H1 (cell line): ENCODE data around the gene IGSF9. TPM values are rescaled to one million over a fixed set of nuclear protein-coding genes. Genes with fewer than 3 reads are reported as not detected.

ENCODE experiments used
- CTCF ChIA-PET: fragments of 300-600 bp; sonication (Branson Sonifier 250); formaldehyde crosslinking; loops from one replicate; lab custom pipeline; 2021; ENCODE audit not compliant: partially characterized antibody; lab: Charles Lee
- POLR2A ChIA-PET: fragments of 300-600 bp; sonication (Branson Sonifier 250); formaldehyde crosslinking; loops from one replicate; lab custom pipeline; 2021; ENCODE audit warnings: inconsistent platforms; ENCODE audit not compliant: partially characterized antibody; lab: Charles Lee
- DNase-seq, 2 experiments: peaks; one replicate each; pipeline versions ENCODE4 v3.0.0 to v3.0.0-alpha.2; 2010 to 2022; ENCODE audit warnings: low spot score in 2 of 2, low read depth in 1 of 2, mixed read lengths in 1 of 2
- FAIRE-seq: peaks from 2 replicates; lab custom pipeline; 2011; peaks lifted over from hg19 to GRCh38; lab: Jason Lieb, UNC
- H2AFZ ChIP-seq: 2 replicates; pipeline ENCODE4 v1.8.1; 2012; ENCODE audit warnings: low read length, inconsistent platforms
- H2AK5ac ChIP-seq: 2 replicates; pipeline ENCODE4 v1.6.1; 2013; ENCODE audit warnings: low read depth, low read length
- H2BK120ac ChIP-seq: replicated peaks from 2 replicates; pipeline ENCODE3; 2013; ENCODE audit warnings: low read depth, low read length, inconsistent platforms
- H2BK12ac ChIP-seq: 2 replicates; pipeline ENCODE4 v1.6.1; 2013; ENCODE audit warnings: low read depth, low read length
- H2BK15ac ChIP-seq: 2 replicates; pipeline ENCODE4 v1.6.1; 2013; ENCODE audit warnings: low read length
- H2BK20ac ChIP-seq: 2 replicates; pipeline ENCODE4 v1.6.1; 2013; ENCODE audit warnings: low read length
- H2BK5ac ChIP-seq: 2 replicates; pipeline ENCODE4 v1.6.1; 2013; ENCODE audit warnings: low read depth, low read length
- H3K14ac ChIP-seq: 2 replicates; pipeline ENCODE4 v1.6.1; 2013; ENCODE audit warnings: inconsistent platforms; ENCODE audit not compliant: insufficient read length
- H3K18ac ChIP-seq: 2 replicates; pipeline ENCODE4 v1.6.1; 2013; ENCODE audit warnings: low read length; ENCODE audit errors: extremely low read depth
- H3K23ac ChIP-seq: 2 replicates; pipeline ENCODE4 v1.6.1; 2013; ENCODE audit warnings: inconsistent platforms; ENCODE audit not compliant: insufficient read length
- H3K23me2 ChIP-seq: 2 replicates; pipeline ENCODE4 v1.6.1; 2013; ENCODE audit warnings: low read depth, low read length
- H3K27ac ChIP-seq: 2 replicates; pipeline ENCODE4 v1.6.1; 2011; ENCODE audit warnings: low read depth, low read length, inconsistent platforms
- H3K27me3 ChIP-seq, 4 experiments: replicated peaks in 1 of 4; 1 replicate in 1 of 4; 2 replicates in 3 of 4; pipeline versions ENCODE4 v1.6.1 to v1.8.1; 2011 to 2013; ENCODE audit warnings: low read length in 3 of 4, mild to moderate bottlenecking in 3 of 4, inconsistent platforms in 2 of 4, mixed read lengths in 2 of 4, moderate library complexity in 1 of 4; ENCODE audit not compliant: control insufficient read depth in 3 of 4, insufficient read depth in 3 of 4; ENCODE audit errors: extremely low read depth in 1 of 4
- H3K36me3 ChIP-seq, 4 experiments: 2 replicates each; pipeline versions ENCODE4 v1.6.1 to v1.8.1; 2011 to 2013; ENCODE audit warnings: mild to moderate bottlenecking in 4 of 4, low read length in 3 of 4, moderate library complexity in 2 of 4, control low read depth in 1 of 4, inconsistent platforms in 1 of 4; ENCODE audit not compliant: insufficient read depth in 4 of 4, control insufficient read depth in 2 of 4
- H3K4ac ChIP-seq: replicated peaks from 2 replicates; pipeline ENCODE3; 2013; ENCODE audit warnings: low read length, low read depth, mixed read lengths, inconsistent platforms; ENCODE audit not compliant: insufficient read length
- H3K4me1 ChIP-seq, 4 experiments: replicated peaks in 1 of 4; 1 replicate in 1 of 4; 2 replicates in 3 of 4; pipeline versions ENCODE4 v1.6.1 to v1.8.1; 2011 to 2013; ENCODE audit warnings: low read length in 3 of 4, inconsistent platforms in 2 of 4, mixed read lengths in 1 of 4; ENCODE audit not compliant: insufficient read depth in 4 of 4, control insufficient read depth in 3 of 4
- H3K4me2 ChIP-seq, 2 experiments: 2 replicates each; pipeline versions ENCODE4 v1.6.1 to v1.8.1; 2011 to 2013; ENCODE audit warnings: low read depth in 2 of 2, low read length in 2 of 2, control low read depth in 1 of 2, inconsistent platforms in 1 of 2, mild to moderate bottlenecking in 1 of 2; ENCODE audit not compliant: insufficient read depth in 1 of 2
- H3K4me3 ChIP-seq, 4 experiments: fragments of 200-600, 300-600 bp in 1 of 4; sonication (generic), shearing (Covaris generic), sonication (Bioruptor Twin) in 1 of 4; 2 replicates each; pipeline versions ENCODE4 v1.5.1 to v1.8.1; 2011 to 2016; ENCODE audit warnings: low read length in 4 of 4, low read depth in 3 of 4, control low read depth in 2 of 4, inconsistent platforms in 2 of 4, mild to moderate bottlenecking in 2 of 4, mixed read lengths in 1 of 4, moderate library complexity in 1 of 4; ENCODE audit not compliant: insufficient read depth in 2 of 4; ENCODE audit errors: extremely low read depth in 1 of 4
- H3K56ac ChIP-seq: replicated peaks from 2 replicates; pipeline ENCODE3; 2013; ENCODE audit warnings: low read depth, mild to moderate bottlenecking, mixed read lengths, low read length, inconsistent platforms; ENCODE audit not compliant: insufficient read length
- H3K79me1 ChIP-seq: 2 replicates; pipeline ENCODE4 v1.6.1; 2013; ENCODE audit warnings: low read depth, low read length, control low read depth
- H3K79me2 ChIP-seq, 2 experiments: 2 replicates each; pipeline versions ENCODE4 v1.6.1 to v1.8.1; 2012 to 2013; ENCODE audit warnings: low read length in 2 of 2, mild to moderate bottlenecking in 2 of 2, inconsistent platforms in 1 of 2; ENCODE audit not compliant: insufficient read depth in 2 of 2, control insufficient read depth in 1 of 2
- H3K9ac ChIP-seq, 4 experiments: replicated peaks in 1 of 4; 1 replicate in 1 of 4; 2 replicates in 3 of 4; pipeline versions ENCODE4 v1.6.1 to v1.8.1; 2011 to 2013; ENCODE audit warnings: low read depth in 3 of 4, low read length in 3 of 4, control low read depth in 2 of 4, mild to moderate bottlenecking in 2 of 4, moderate library complexity in 2 of 4, inconsistent platforms in 1 of 4; ENCODE audit errors: extremely low read depth in 1 of 4
- H3K9me3 ChIP-seq, 2 experiments: 2 replicates each; pipeline versions ENCODE4 v1.6.1 to v1.8.1; 2012 to 2013; ENCODE audit warnings: mild to moderate bottlenecking in 2 of 2, moderate library complexity in 2 of 2, control low read depth in 1 of 2, inconsistent platforms in 1 of 2, low read depth in 1 of 2, low read length in 1 of 2, mixed read lengths in 1 of 2; ENCODE audit not compliant: insufficient read depth in 2 of 2
- H4K20me1 ChIP-seq, 2 experiments: replicated peaks in 1 of 2; 2 replicates each; pipeline versions ENCODE3 to v1.8.1; 2011 to 2013; ENCODE audit warnings: inconsistent platforms in 2 of 2, low read length in 2 of 2, mild to moderate bottlenecking in 1 of 2; ENCODE audit not compliant: insufficient read depth in 2 of 2, control insufficient read depth in 1 of 2
- H4K5ac ChIP-seq: 2 replicates; pipeline ENCODE4 v1.6.1; 2013; ENCODE audit warnings: low read length, low read depth, mixed read lengths, inconsistent platforms; ENCODE audit not compliant: insufficient read length
- H4K8ac ChIP-seq: 2 replicates; pipeline ENCODE4 v1.8.0; 2013; ENCODE audit warnings: mild to moderate bottlenecking, moderate library complexity, low read length, inconsistent platforms; ENCODE audit not compliant: insufficient read depth; ENCODE audit errors: extremely low read depth
- H4K91ac ChIP-seq: replicated peaks from 2 replicates; pipeline ENCODE3; 2013; ENCODE audit warnings: low read length, mixed read lengths, inconsistent platforms; ENCODE audit not compliant: insufficient read length
- ATF2 ChIP-seq: IDR thresholded peaks from 2 replicates; pipeline ENCODE4 v1.6.1; 2012; ENCODE audit warnings: low read length, inconsistent platforms
- BCL11A ChIP-seq, 2 experiments: IDR thresholded peaks; one replicate each; pipeline ENCODE4 v1.6.1; 2011; ENCODE audit warnings: low read depth in 2 of 2, low read length in 2 of 2, mild to moderate bottlenecking in 2 of 2
- CEBPB ChIP-seq: IDR thresholded peaks from 2 replicates; pipeline ENCODE4 v1.6.1; 2012; ENCODE audit warnings: low read depth, low read length
- CHD2 ChIP-seq: IDR thresholded peaks from 2 replicates; pipeline ENCODE4 v1.6.1; 2012; ENCODE audit warnings: low read length, improper control_type of control experiment
- EGR1 ChIP-seq: IDR thresholded peaks from 2 replicates; pipeline ENCODE4 v1.6.1; 2011; ENCODE audit warnings: low read depth, low read length, borderline replicate concordance
- FOSL1 ChIP-seq: IDR thresholded peaks from 2 replicates; pipeline ENCODE4 v1.6.1; 2011; ENCODE audit warnings: mild to moderate bottlenecking, low read depth, low read length, moderate library complexity; ENCODE audit not compliant: insufficient read depth
- HDAC2 ChIP-seq, 2 experiments: fragments of 300-600 bp in 1 of 2; sonication (generic) in 1 of 2; IDR thresholded peaks; 2 replicates each; pipeline ENCODE4 v1.6.1; 2011 to 2012; ENCODE audit warnings: low read depth in 2 of 2, low read length in 2 of 2, mild to moderate bottlenecking in 2 of 2, moderate library complexity in 2 of 2, borderline replicate concordance in 1 of 2, inconsistent platforms in 1 of 2
- NRF1 ChIP-seq: IDR thresholded peaks from 2 replicates; pipeline ENCODE4 v1.6.1; 2011; ENCODE audit warnings: mild to moderate bottlenecking, low read depth, low read length, improper control_type of control experiment
- RBBP5 ChIP-seq: IDR thresholded peaks from 2 replicates; pipeline ENCODE4 v1.7.1; 2012; ENCODE audit warnings: low read depth, mild to moderate bottlenecking, inconsistent platforms, low read length, moderate library complexity, borderline replicate concordance
- SIX5 ChIP-seq: IDR thresholded peaks from 2 replicates; pipeline ENCODE4 v1.6.1; 2011; ENCODE audit warnings: mild to moderate bottlenecking, low read depth, low read length
- SP1 ChIP-seq: IDR thresholded peaks from 2 replicates; pipeline ENCODE4 v1.6.1; 2011; ENCODE audit warnings: low read depth, low read length
- SRF ChIP-seq: IDR thresholded peaks from 2 replicates; pipeline ENCODE4 v1.6.1; 2011; ENCODE audit warnings: mild to moderate bottlenecking, low read depth, low read length, moderate library complexity
- TCF12 ChIP-seq: IDR thresholded peaks from 2 replicates; pipeline ENCODE4 v1.6.1; 2011; ENCODE audit warnings: low read depth, mild to moderate bottlenecking, low read length
- WGBS, 2 experiments: shearing (Covaris generic) in 1 of 2; methylation state at CpG; one replicate each; pipeline versions ENCODE4 v1.1.6 to v1.1.7; 2013 to 2015; ENCODE audit warnings: low lambda C conversion rate in 2 of 2, mixed read lengths in 2 of 2, inconsistent platforms in 1 of 2, low coverage in 1 of 2, missing lambda C conversion rate in 1 of 2; ENCODE audit not compliant: insufficient replicate concordance in 2 of 2, insufficient coverage in 1 of 2, insufficient read length in 1 of 2; ENCODE audit errors: extremely low coverage in 1 of 2, missing lambda C conversion rate in 1 of 2; 5-methylcytosine and 5-hydroxymethylcytosine counted together
- polyA plus RNA-seq, 7 experiments: library from polyadenylated mRNA; depleted of rRNA in 3 of 7; stranded (reverse) in 5 of 7; unstranded in 2 of 7; fragments of >200 nt in 5 of 7; fragments of 200-250 nt in 2 of 7; gene quantifications; 1 replicate in 5 of 7; 2 replicates in 1 of 7; 4 replicates in 1 of 7; pipeline versions ENCODE4 v1.2.1 to v1.2.3, GENCODE V29; 2011 to 2013; ENCODE audit warnings: missing spikeins in 2 of 7, mixed read lengths in 2 of 7
- total RNA-seq: library from RNA; stranded (reverse); fragmentation: NEBNext Ultra II Directional; extraction: Animal tissue kit (Norgen Biotek cat#: 25700); gene quantifications from 2 replicates; pipeline ENCODE4 v1.2.1, GENCODE V29; 2021

Gene IGSF9
- total and polyA plus RNA-seq, 2 of the 8 experiments (the other 6 are each of a cell fraction or from before 2014, with no cell fraction given), result 10.9 to 28.1 TPM

- no peak overlapping the region for H3K18ac ChIP-seq
- CTCF ChIA-PET, result interaction anchor here (0.7 to 35.5 kb wide), 13 partner anchors 8 to 146 kb away, joined by 3 to 696 read pairs (median 5); partner anchors contain the start of genes IGSF9, SLAMF9 and TAGLN2
- no peak overlapping the region for H3K4me2 ChIP-seq
- no peak overlapping the region for H4K5ac ChIP-seq
- no peak overlapping the region for H2BK20ac ChIP-seq
- no peak overlapping the region for H4K8ac ChIP-seq
- H2AK5ac ChIP-seq, result no peak overlapping the region
- no peak overlapping the region for H3K56ac ChIP-seq
- no peak overlapping the region for H3K23ac ChIP-seq
- H3K14ac ChIP-seq, result no peak overlapping the region
- no peak overlapping the region for H3K4me3 ChIP-seq
- H2BK15ac ChIP-seq, result no peak overlapping the region
- peaks cover 2% of the 10 kb centered on the region; the same call in 1 of the 2 replicates for H3K79me1 ChIP-seq
- H2BK12ac ChIP-seq, result no peak overlapping the region
- no peak overlapping the region for H3K9ac ChIP-seq
- H2BK5ac ChIP-seq, result no peak overlapping the region
- POLR2A ChIA-PET, result interaction anchor here (1.0 to 6.0 kb wide), 5 partner anchors 10 to 87 kb away, joined by 3 to 41 read pairs (median 5); partner anchors contain the start of gene TAGLN2
- H2BK120ac ChIP-seq, result no peak overlapping the region
- peaks cover 2% of the 10 kb centered on the region; the same call in 1 of the 2 replicates for H3K23me2 ChIP-seq
- H3K9me3 ChIP-seq, result no peaks in the 10 kb centered on the region
- H3K36me3 ChIP-seq, result peaks cover 0 to 16% (median 8%) of the 10 kb centered on the region in 4 experiments; a peak in 7 of 8 replicates
- no peak overlapping the region for H4K91ac ChIP-seq
- no peak overlapping the region for H3K27ac ChIP-seq
- FAIRE-seq (no peak), DNase-seq (no peak)
- H3K27me3 ChIP-seq, result no peaks in the 10 kb centered on the region
- peaks cover 0 to 24% (median 18%) of the 10 kb centered on the region in 4 experiments; a peak in 6 of 7 replicates for H3K4me1 ChIP-seq
- H3K79me2 ChIP-seq, result peaks cover 3 to 9% of the 10 kb centered on the region in 2 experiments; a peak in 2 of 4 replicates
- no peak overlapping the region for H2AFZ ChIP-seq
- H4K20me1 ChIP-seq, result no peaks in the 10 kb centered on the region
- 97% methylated on average over 3 of the region's 3 CpGs; no CpG with 5 or more reads in 1 of the 2 experiments for WGBS, 2 experiments
- no peak overlapping the region for H3K4ac ChIP-seq
- no peak for TF ChIP-seq CHD2
- TF ChIP-seq SP1, result no peak
- no peak for TF ChIP-seq EGR1
- TF ChIP-seq FOSL1, result no peak
- no peak for TF ChIP-seq SIX5
- no peak for TF ChIP-seq RBBP5
- TF ChIP-seq ATF2, result no peak
- no peak for TF ChIP-seq HDAC2 (IDR thresholded peaks at IDR 0.05; ENCODE audit: borderline replicate concordance in 1 of 2, low read depth in 2 of 2, low read length in 2 of 2)
- TF ChIP-seq TCF12, result no peak
- no peak for TF ChIP-seq CEBPB
- no peak for TF ChIP-seq BCL11A (IDR thresholded peaks at IDR 0.05; ENCODE audit: low read depth in 2 of 2, low read length in 2 of 2)
- TF ChIP-seq NRF1, result no peak
- TF ChIP-seq SRF, result no peak
Measured at GRCh38 chr1:159939678-159940002, 5.8 kb downstream of the IGSF9 start.
